ENCODE results near the gene EXOSC2. TPM values are rescaled to one million over a fixed set of nuclear protein-coding genes. Genes with fewer than 3 reads are reported as not detected.

EXOSC2 gene
- total and polyA plus RNA-seq, 8 donors: 6.4 to 36.9 (median 14.3) TPM

DNA sequence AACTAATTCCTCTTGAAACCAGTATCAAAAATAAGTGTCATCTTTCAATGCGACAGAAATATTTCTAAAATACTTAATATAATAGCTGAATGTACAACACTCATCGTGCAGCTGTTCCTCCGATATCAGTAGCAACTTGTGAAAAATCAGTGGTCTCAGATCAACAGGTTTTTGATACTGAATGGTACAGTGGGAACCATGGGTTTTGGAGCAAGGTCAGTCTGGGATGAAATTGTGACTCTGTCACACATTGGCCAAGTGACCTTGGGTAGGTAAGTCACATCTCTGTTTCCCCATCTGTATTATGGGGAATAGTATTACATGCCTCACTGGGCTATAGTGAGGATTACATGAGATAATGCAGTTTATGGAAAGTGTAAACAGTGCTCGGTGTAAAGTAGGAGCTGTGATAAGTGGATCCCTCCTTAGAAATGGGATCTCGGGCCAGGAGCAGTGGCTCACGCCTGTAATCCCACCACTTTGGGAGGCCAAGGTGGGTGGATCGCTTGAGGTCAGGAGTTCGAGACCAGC, 17.3 kb downstream of the EXOSC2 start:
- no peaks in the 10 kb centered on the region for H3K27me3 ChIP-seq
- H3K36me3 ChIP-seq: peaks cover 0 to 8% (median 4%) of the 10 kb centered on the region in 4 donors
- TF ChIP-seq POLR2A (IDR thresholded peaks at IDR 0.05): no peak
- TF ChIP-seq POLR2AphosphoS5 (IDR thresholded peaks at IDR 0.05): no peak
- no peak for TF ChIP-seq EP300 (IDR thresholded peaks at IDR 0.05)
- TF ChIP-seq, protein P1, sequence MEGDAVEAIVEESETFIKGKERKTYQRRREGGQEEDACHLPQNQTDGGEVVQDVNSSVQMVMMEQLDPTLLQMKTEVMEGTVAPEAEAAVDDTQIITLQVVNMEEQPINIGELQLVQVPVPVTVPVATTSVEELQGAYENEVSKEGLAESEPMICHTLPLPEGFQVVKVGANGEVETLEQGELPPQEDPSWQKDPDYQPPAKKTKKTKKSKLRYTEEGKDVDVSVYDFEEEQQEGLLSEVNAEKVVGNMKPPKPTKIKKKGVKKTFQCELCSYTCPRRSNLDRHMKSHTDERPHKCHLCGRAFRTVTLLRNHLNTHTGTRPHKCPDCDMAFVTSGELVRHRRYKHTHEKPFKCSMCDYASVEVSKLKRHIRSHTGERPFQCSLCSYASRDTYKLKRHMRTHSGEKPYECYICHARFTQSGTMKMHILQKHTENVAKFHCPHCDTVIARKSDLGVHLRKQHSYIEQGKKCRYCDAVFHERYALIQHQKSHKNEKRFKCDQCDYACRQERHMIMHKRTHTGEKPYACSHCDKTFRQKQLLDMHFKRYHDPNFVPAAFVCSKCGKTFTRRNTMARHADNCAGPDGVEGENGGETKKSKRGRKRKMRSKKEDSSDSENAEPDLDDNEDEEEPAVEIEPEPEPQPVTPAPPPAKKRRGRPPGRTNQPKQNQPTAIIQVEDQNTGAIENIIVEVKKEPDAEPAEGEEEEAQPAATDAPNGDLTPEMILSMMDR (IDR thresholded peaks at IDR 0.05): no peak
- H3K4me1 ChIP-seq: peaks cover 16 to 37% (median 28%) of the 10 kb centered on the region in 4 donors
- intact Hi-C loops (cut with DNase I; ENCODE audit: low total_unique reads): loop anchor here (5.0 to 10.0 kb wide), 2 partner anchors 124 to 151 kb away; partner anchors contain the start of gene ABL1
- no peak for DNase-seq
- 70 to 79% (median 73%) methylated on average over 8 of the region's 8 CpGs for WGBS, 5 donors
- H3K27ac ChIP-seq: no peak overlapping the region
- no peak overlapping the region for H3K4me3 ChIP-seq
- H3K9me3 ChIP-seq: no peaks in the 10 kb centered on the region

GRCh38 chr9:130711469-130711868, 17.9 kb downstream of the EXOSC2 start:
- intact Hi-C loops (cut with DNase I; ENCODE audit: low total_unique reads): loop anchor here (5.0 to 10.0 kb wide), 2 partner anchors 123 to 151 kb away; partner anchors contain the start of gene ABL1
- Histone ChIP-seq H3K27me3 (no peaks in the 10 kb centered on the region), H3K9me3 (no peaks in the 10 kb centered on the region), H3K4me3 (no peak overlapping the region), H3K4me1 (peaks cover 21 to 42% (median 34%) of the 10 kb centered on the region in 4 donors), H3K27ac (no peak overlapping the region), H3K36me3 (peaks cover 0 to 2% (median 0%) of the 10 kb centered on the region in 4 donors)
- no peak for TF ChIP-seq POLR2AphosphoS5 (IDR thresholded peaks at IDR 0.05)
- TF ChIP-seq, protein P1 (IDR thresholded peaks at IDR 0.05): no peak
- no peak for TF ChIP-seq POLR2A (IDR thresholded peaks at IDR 0.05)
- TF ChIP-seq EP300 (IDR thresholded peaks at IDR 0.05): no peak
- DNase-seq: no peak
- 71 to 82% (median 73%) methylated on average over 8 of the region's 8 CpGs for WGBS, 5 donors

DNA sequence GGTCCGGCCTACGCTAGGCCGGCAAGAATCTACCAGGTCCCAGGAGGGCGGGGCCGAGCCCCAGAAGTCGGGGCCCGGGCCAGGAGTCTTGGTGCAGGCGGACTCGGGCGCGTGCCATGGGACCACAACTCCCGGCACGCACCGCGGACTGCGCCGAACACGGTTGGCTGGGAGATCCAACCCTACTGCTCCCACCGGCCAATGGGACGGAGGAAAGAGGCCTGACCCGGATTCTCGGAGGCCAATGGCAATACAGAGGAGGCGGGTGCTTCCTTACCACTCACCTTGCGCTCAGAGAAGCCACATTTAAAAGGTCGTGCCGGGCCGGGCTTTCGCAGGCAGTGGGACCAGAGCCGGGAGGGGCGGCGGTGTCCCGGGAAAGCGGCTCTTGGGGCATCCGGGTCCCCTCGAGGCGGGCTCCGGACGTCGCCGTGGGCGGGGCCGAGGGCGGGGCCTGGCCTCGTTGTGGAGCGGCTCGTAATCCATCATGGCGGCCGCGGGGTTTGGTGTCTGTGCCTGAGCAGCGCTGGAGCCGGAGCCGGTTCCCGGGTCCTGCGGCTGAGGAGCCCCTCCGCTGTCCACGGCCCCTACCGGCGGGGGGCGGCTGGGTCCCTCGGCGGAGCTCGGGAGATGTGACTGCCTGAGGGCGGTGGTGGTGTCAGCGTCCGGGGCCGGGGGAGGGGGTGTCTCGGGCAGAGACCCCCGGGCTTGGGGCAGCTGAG, 19.1 kb downstream of the EXOSC2 start:
- Histone ChIP-seq H3K4me1 (peaks cover 22 to 54% (median 43%) of the 10 kb centered on the region in 4 donors), H3K9me3 (no peaks in the 10 kb centered on the region), H3K36me3 (no peaks in the 10 kb centered on the region), H3K27ac (peak overlapping the region; percentile 93 to 99 (median 99)), H3K27me3 (no peaks in the 10 kb centered on the region), H3K4me3 (peak overlapping the region; percentile 71 to 96 (median 92))
- 0 to 1% (median 1%) methylated on average over 25 to 68 of the region's 68 CpGs for WGBS, 5 donors
- DNase-seq: peak; percentile 99
- intact Hi-C loops (cut with DNase I; ENCODE audit: low total_unique reads): loop anchor here (5.0 to 10.0 kb wide), 2 partner anchors 122 to 150 kb away; partner anchors contain the start of gene ABL1
- TF ChIP-seq POLR2A (IDR thresholded peaks at IDR 0.05) (no peak), EP300 (IDR thresholded peaks at IDR 0.05) (no peak), POLR2AphosphoS5 (IDR thresholded peaks at IDR 0.05) (peak; percentile 42 to 79 (median 66))

DNA sequence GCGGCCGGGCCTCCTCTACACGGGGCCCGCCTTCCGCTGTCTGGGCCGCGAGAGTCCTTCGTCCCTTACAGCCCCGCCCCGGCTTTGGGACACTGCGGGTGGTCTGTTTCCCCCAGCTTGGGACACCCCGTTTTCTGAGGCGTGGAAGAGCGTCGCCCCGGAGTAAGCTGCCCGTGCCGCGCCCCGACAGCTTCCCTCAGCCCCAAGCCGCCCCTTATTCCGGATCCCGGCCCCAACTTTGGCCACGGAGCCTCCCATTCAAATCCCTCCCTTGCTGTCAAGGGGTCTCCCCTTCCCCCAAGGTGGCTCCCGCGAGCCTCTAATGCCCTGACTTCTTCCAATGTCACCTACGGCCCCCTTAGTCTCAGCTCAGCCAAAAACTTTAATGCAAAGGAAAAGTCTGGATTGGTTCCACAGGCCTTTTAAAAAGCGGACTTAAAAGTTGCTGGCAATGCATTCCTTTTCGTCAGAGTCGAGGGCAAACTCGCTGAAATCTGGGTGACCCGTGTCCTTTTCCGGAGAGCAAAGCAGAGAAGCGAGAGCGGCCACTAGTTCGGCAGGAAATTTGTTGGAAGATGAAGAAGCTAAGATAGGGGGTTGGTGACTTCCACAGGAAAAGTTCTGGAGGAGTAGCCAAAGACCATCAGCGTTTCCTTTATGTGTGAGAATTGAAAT, 19.8 kb downstream of the EXOSC2 start:
- DNase-seq: peak in 1 of 2 donors; percentile 56
- Histone ChIP-seq H3K27ac (peak overlapping the region; percentile 93 to 99 (median 99)), H3K36me3 (no peaks in the 10 kb centered on the region), H3K9me3 (no peaks in the 10 kb centered on the region), H3K4me1 (peaks cover 22 to 56% (median 43%) of the 10 kb centered on the region in 4 donors), H3K4me3 (peak overlapping the region; percentile 71 to 96 (median 92)), H3K27me3 (no peaks in the 10 kb centered on the region)
- intact Hi-C loops (cut with DNase I; ENCODE audit: low total_unique reads): loop anchor here (5.0 to 10.0 kb wide), 2 partner anchors 121 to 149 kb away; partner anchors contain the start of gene ABL1
- TF ChIP-seq, protein P1 (IDR thresholded peaks at IDR 0.05): no peak
- peak in 1 of 3 donors; percentile 4 for TF ChIP-seq POLR2AphosphoS5 (IDR thresholded peaks at IDR 0.05)
- 0 to 1% (median 1%) methylated on average over 24 to 37 of the region's 37 CpGs for WGBS, 5 donors
